ENCODE data around the gene GPN3.
"Not testable (repeated sequence)": the region's sequence is repeated elsewhere in the genome, so short reads cannot be mapped to it uniquely, and the experiment has no call there.

GPN3 gene

DNA sequence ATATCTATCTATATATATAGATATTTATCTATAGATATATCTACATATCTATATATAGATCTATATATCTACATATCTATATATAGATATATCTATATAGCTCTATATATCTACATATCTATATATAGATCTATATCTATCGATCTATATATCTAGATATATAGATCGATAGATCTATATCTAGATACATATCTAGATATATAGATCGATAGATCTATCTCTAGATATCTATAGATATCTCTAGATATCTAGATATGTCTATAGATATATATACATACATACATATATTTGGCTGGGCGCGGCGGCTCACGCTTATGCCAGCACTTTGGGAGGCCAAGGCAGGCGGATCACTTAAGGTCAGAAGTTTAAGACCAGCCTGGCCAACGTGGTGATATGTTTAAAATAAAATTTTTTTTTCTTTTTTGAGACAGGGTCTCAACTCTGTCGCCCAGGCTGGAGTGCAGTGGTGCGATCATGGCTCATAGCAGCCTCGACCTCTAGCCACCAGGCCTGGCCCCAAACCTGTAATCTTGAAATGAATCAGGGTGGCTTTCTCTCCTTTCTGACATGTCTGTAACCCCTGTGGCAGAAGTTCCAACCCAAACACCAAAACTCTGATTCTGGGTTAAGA lies 36.0 kb downstream of the GPN3 start:
- Histone ChIP-seq H3K4me1 (ENCODE audit: control insufficient read depth, low read length) (peaks cover 8% of the 10 kb centered on the region), H3K36me3 (ENCODE audit: control insufficient read depth, low read length) (peaks cover 23% of the 10 kb centered on the region), H4K20me1 (ENCODE audit: control insufficient read depth, insufficient read depth, low read depth, low read length) (no peaks in the 10 kb centered on the region), H3K9me3 (ENCODE audit: control insufficient read depth, insufficient read depth, low read length) (no peaks in the 10 kb centered on the region), H3K27me3 (ENCODE audit: control insufficient read depth, low read length) (no peaks in the 10 kb centered on the region), H3K4me2 (ENCODE audit: low read length) (peak overlapping the region; percentile 53; the same call in 1 of the 2 replicates), H3K4me3 (ENCODE audit: low read length) (no peak overlapping the region), H3K9me2 (replicated peaks; ENCODE audit: control insufficient read depth, low read length) (no peaks in the 10 kb centered on the region), H3K79me2 (ENCODE audit: control insufficient read depth, low read length) (no peaks in the 10 kb centered on the region), H3F3A (ENCODE audit: control insufficient read depth, insufficient read depth) (peaks cover 31% of the 10 kb centered on the region), H3K27ac (ENCODE audit: low read depth, low read length) (no peak overlapping the region)
- no peak for TF ChIP-seq EZH2phosphoT487 (IDR thresholded peaks at IDR 0.05; ENCODE audit: borderline replicate concordance, low read length)
- TF ChIP-seq, protein P1, sequence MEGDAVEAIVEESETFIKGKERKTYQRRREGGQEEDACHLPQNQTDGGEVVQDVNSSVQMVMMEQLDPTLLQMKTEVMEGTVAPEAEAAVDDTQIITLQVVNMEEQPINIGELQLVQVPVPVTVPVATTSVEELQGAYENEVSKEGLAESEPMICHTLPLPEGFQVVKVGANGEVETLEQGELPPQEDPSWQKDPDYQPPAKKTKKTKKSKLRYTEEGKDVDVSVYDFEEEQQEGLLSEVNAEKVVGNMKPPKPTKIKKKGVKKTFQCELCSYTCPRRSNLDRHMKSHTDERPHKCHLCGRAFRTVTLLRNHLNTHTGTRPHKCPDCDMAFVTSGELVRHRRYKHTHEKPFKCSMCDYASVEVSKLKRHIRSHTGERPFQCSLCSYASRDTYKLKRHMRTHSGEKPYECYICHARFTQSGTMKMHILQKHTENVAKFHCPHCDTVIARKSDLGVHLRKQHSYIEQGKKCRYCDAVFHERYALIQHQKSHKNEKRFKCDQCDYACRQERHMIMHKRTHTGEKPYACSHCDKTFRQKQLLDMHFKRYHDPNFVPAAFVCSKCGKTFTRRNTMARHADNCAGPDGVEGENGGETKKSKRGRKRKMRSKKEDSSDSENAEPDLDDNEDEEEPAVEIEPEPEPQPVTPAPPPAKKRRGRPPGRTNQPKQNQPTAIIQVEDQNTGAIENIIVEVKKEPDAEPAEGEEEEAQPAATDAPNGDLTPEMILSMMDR (IDR thresholded peaks at IDR 0.05; ENCODE audit: low read depth, low read length, poor library complexity, severe bottlenecking) = no peak

DNA sequence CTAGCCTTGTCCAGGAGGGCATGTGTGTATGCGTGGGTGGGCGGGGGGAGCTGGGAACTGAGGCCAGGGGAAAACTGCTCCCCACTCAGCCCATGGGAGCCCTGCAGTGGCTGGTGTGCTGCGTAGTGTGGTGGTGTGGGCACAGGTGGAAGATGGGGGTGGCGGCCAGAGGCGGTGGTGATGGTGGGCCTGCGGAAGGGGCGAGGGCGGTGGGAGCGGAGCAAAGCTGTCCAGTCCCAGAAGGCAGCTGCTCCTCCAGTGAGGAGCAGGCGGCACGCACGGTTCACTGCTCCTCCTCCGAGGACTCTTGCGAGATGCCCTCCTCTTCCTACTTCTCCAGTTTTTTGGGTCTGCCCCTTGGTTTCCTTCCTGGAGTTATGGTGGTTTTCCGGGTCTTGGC lies 38.4 kb downstream of the GPN3 start:
- not testable (repeated sequence) for H3K27ac ChIP-seq (ENCODE audit: low read depth, low read length); H3K4me3 ChIP-seq (ENCODE audit: low read length); H3K79me2 ChIP-seq (ENCODE audit: control insufficient read depth, low read length); H4K20me1 ChIP-seq (ENCODE audit: control insufficient read depth, insufficient read depth, low read depth, low read length); H3K9me2 ChIP-seq (replicated peaks; ENCODE audit: control insufficient read depth, low read length); H3K4me1 ChIP-seq (ENCODE audit: control insufficient read depth, low read length); H3K27me3 ChIP-seq (ENCODE audit: control insufficient read depth, low read length); H3K9me3 ChIP-seq (ENCODE audit: control insufficient read depth, insufficient read depth, low read length); H3K4me2 ChIP-seq (ENCODE audit: low read length); H3K36me3 ChIP-seq (ENCODE audit: control insufficient read depth, low read length)
- peaks cover 15% of the 10 kb centered on the region for H3F3A ChIP-seq (ENCODE audit: control insufficient read depth, insufficient read depth)

DNA sequence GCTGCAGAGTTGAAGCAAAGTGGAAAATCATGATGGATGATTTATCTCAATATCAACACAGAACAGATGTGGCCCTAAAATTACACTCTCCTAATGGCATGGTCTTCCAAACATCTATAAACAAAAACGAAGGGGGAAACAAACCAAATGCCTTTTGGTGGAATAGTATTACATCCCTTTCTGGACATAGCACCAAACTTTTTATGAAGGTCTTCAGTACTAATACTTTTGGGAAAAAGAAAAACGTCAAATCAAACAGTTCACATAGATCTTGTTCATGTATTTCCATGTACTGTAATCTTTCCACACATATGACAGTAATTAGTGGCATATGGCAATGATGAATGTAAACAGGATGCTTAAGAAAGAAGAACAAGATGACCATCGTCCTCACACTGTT lies 41.7 kb downstream of the GPN3 start:
- Histone ChIP-seq H3K9me3 (ENCODE audit: control insufficient read depth, insufficient read depth, low read length) (no peaks in the 10 kb centered on the region), H3K4me2 (ENCODE audit: low read length) (no peak overlapping the region), H3K4me3 (ENCODE audit: low read length) (no peak overlapping the region), H3K27ac (ENCODE audit: low read depth, low read length) (no peak overlapping the region), H3K9me2 (replicated peaks; ENCODE audit: control insufficient read depth, low read length) (no peaks in the 10 kb centered on the region), H3F3A (ENCODE audit: control insufficient read depth, insufficient read depth) (no peaks in the 10 kb centered on the region), H3K27me3 (ENCODE audit: control insufficient read depth, low read length) (peaks cover 12% of the 10 kb centered on the region), H3K36me3 (ENCODE audit: control insufficient read depth, low read length) (no peaks in the 10 kb centered on the region), H4K20me1 (ENCODE audit: control insufficient read depth, insufficient read depth, low read depth, low read length) (no peaks in the 10 kb centered on the region), H3K79me2 (ENCODE audit: control insufficient read depth, low read length) (no peaks in the 10 kb centered on the region), H3K4me1 (ENCODE audit: control insufficient read depth, low read length) (peaks cover 4% of the 10 kb centered on the region)
- TF ChIP-seq, protein P1 (IDR thresholded peaks at IDR 0.05; ENCODE audit: low read depth, low read length, poor library complexity, severe bottlenecking) = no peak
- TF ChIP-seq EZH2phosphoT487 (IDR thresholded peaks at IDR 0.05; ENCODE audit: borderline replicate concordance, low read length) = no peak

DNA sequence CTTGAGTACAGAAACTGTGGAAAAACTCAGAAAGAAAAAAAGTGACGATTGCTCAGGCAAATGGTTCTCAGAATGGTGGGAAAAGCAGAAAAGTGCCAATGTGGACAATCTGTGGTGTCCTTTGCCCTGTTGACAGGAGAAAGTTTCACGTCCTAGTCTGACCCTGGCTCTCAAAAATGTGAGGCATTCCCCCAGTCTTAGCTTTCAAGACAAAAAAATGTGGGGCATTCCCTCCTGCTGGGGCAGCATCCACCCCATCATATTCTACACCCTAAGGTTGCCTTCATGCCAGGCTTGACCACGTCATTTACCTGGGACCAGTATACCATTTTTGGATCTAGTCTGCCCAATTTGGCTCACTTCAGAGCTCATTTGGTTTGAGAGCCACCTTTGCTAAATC lies 43.8 kb downstream of the GPN3 start:
- Histone ChIP-seq H3K9me2 (replicated peaks; ENCODE audit: control insufficient read depth, low read length) (no peaks in the 10 kb centered on the region), H4K20me1 (ENCODE audit: control insufficient read depth, insufficient read depth, low read depth, low read length) (no peaks in the 10 kb centered on the region), H3K27me3 (ENCODE audit: control insufficient read depth, low read length) (peaks cover 12% of the 10 kb centered on the region), H3K4me2 (ENCODE audit: low read length) (no peak overlapping the region), H3F3A (ENCODE audit: control insufficient read depth, insufficient read depth) (no peaks in the 10 kb centered on the region), H3K9me3 (ENCODE audit: control insufficient read depth, insufficient read depth, low read length) (no peaks in the 10 kb centered on the region), H3K79me2 (ENCODE audit: control insufficient read depth, low read length) (no peaks in the 10 kb centered on the region), H3K27ac (ENCODE audit: low read depth, low read length) (no peak overlapping the region), H3K36me3 (ENCODE audit: control insufficient read depth, low read length) (no peaks in the 10 kb centered on the region), H3K4me1 (ENCODE audit: control insufficient read depth, low read length) (no peaks in the 10 kb centered on the region), H3K4me3 (ENCODE audit: low read length) (no peak overlapping the region)
- TF ChIP-seq EZH2phosphoT487 (IDR thresholded peaks at IDR 0.05; ENCODE audit: borderline replicate concordance, low read length) = no peak
- TF ChIP-seq, protein P1 (IDR thresholded peaks at IDR 0.05; ENCODE audit: low read depth, low read length, poor library complexity, severe bottlenecking) = no peak
